ENCODE data around the gene RNF157. TPM values are rescaled to one million over a fixed set of nuclear protein-coding genes. Genes with fewer than 3 reads are reported as not detected.

RNF157 gene
- total and polyA plus RNA-seq, 12 donors = 2.3 to 6.1 (median 4.5) TPM

DNA sequence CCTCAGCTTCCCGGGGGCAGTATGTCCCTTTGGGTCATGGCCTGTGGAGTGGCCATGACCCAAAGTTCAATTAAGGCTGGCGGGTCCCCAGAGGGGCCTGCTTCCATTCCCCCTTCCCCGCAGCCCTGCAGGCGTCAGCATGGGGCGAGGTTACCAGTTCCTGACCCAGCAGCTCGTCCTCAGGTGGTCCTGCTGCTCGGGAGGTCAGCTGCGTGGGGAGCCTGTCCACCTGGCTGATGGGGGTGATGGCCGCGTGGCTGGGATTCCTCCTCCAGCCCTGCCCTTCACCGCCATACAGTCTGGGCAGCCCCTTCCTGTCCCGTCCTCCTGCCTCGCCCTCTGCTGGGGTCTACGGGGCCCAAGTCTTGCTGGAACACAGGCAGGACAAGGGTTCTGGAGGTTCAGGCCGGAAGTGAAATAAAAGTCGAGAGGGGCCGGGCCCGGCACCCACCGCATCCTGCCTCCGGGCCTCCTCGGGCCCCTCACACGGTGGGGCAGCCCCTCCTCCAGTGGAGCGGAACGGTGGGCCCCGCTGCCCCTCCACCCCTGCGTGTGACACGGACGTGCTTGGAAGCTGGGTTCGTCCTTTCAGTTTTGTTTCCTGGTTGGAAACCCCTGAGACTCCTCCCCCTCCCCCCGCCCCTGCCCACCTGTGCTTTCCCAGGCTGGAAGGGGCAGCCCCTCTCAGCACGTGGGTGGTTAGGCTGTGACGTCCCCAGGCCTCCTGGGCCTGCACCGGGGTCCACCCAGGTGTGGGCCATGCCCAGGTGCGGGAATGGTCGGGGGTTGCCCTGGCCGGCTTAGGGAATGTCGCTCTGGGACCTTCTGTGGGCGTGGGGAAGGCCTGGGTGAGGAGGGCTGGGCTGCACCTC, 31.6 kb upstream of the RNF157 start:
- TF ChIP-seq, protein P1, sequence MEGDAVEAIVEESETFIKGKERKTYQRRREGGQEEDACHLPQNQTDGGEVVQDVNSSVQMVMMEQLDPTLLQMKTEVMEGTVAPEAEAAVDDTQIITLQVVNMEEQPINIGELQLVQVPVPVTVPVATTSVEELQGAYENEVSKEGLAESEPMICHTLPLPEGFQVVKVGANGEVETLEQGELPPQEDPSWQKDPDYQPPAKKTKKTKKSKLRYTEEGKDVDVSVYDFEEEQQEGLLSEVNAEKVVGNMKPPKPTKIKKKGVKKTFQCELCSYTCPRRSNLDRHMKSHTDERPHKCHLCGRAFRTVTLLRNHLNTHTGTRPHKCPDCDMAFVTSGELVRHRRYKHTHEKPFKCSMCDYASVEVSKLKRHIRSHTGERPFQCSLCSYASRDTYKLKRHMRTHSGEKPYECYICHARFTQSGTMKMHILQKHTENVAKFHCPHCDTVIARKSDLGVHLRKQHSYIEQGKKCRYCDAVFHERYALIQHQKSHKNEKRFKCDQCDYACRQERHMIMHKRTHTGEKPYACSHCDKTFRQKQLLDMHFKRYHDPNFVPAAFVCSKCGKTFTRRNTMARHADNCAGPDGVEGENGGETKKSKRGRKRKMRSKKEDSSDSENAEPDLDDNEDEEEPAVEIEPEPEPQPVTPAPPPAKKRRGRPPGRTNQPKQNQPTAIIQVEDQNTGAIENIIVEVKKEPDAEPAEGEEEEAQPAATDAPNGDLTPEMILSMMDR (IDR thresholded peaks at IDR 0.05) = no peak
- TF ChIP-seq POLR2A (IDR thresholded peaks at IDR 0.05) = no peak
- 16 to 38% (median 21%) methylated on average over 6 to 38 of the region's 38 CpGs for WGBS, 4 donors
- H3K4me1 ChIP-seq (replicated peaks in 1 of 2) = peaks cover 9 to 44% of the 10 kb centered on the region in 2 donors
- no peaks in the 10 kb centered on the region for H3K27me3 ChIP-seq
- H3K4me3 ChIP-seq = peak overlapping the region in 1 of 4 donors; percentile 60
- H3K27ac ChIP-seq = peak overlapping the region in 2 of 5 donors; percentile 59 to 64
- DNase-seq = peak in 1 of 7 donors; percentile 13
- H3K36me3 ChIP-seq (replicated peaks in 1 of 2) = peaks cover 0 to 5% of the 10 kb centered on the region in 2 donors
- intact Hi-C loops (cut with DNase I) = no loop called here
- no peaks in the 10 kb centered on the region for H3K9me3 ChIP-seq (replicated peaks in 1 of 3)

DNA sequence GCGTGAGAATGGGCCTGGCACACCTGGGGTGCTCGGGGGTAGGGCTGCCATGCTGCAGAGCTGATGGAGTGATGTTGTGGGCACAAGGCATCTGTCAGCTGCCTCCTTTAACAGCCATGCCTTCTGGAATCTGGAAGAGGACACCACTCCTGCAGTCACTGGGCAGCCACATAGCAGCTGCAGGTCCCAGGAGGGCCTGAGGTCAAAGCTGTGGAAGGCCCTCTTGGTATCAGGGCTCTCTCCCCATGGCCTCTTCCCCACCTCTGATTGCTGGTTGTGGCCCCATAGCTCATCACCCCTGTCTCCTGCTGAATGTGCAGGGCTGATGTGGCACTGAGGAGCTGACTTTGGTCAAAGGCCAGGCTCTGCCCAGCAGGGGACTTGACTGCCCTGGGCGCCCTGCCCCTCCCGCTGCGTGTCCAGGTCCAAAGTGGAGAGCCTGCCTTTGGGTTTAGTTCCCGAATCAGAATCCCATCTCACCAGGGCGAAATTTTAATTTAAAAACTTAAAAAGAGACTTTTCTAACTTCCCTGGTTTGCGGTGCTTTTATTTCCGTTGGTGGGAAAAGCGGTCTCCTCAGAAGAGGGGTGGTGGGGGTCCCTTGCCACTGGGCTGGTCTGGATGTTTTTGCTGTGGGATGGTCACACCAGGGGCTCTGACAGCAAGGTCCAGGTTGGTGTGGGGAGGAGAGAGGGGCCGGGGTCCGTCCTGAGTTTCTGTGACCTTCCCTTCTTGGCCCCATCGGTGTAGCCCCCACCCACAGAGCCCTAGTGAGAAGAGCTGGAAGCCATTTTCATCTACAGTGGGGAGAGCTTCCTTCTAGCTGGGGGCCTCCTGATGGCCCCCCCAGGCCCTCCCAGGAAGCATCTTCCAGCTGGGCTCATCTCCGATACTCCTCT, 30.7 kb upstream of the RNF157 start:
- Histone ChIP-seq H3K4me3 (peak overlapping the region in 1 of 4 donors; percentile 60), H3K4me1 (replicated peaks in 1 of 2) (peaks cover 11 to 50% of the 10 kb centered on the region in 2 donors), H3K9me3 (replicated peaks in 1 of 3) (no peaks in the 10 kb centered on the region), H3K27me3 (no peaks in the 10 kb centered on the region), H3K27ac (peak overlapping the region in 1 of 5 donors; percentile 59), H3K36me3 (replicated peaks in 1 of 2) (peaks cover 0 to 5% of the 10 kb centered on the region in 2 donors)
- intact Hi-C loops (cut with DNase I) = no loop called here
- TF ChIP-seq, protein P1 (IDR thresholded peaks at IDR 0.05) = no peak
- TF ChIP-seq POLR2A (IDR thresholded peaks at IDR 0.05) = no peak
- no peak for DNase-seq
- WGBS, 4 donors = 83 to 90% (median 87%) methylated on average over 13 to 14 of the region's 14 CpGs

DNA sequence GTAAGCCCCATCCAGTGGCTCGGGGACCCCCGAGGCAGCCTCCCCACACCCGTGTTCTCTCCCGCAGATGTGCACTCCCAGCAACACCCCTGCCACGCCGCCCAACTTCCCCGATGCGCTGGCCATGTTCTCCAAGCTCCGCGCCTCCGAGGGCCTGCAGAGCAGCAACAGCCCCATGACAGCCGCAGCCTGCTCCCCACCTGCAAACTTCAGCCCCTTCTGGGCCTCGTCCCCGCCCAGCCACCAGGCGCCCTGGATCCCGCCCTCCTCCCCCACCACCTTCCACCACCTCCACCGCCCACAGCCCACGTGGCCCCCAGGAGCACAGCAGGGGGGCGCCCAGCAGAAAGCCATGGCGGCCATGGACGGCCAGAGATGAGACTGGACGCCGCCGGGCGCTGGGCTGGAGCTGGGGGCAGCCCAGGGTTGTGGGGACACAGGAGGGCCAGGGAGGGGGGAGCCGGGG, 29.9 kb upstream of the RNF157 start:
- H3K9me3 ChIP-seq (replicated peaks in 1 of 3) = no peaks in the 10 kb centered on the region
- no peak overlapping the region for H3K27ac ChIP-seq
- H3K4me1 ChIP-seq (replicated peaks in 1 of 2) = peaks cover 11 to 50% of the 10 kb centered on the region in 2 donors
- 90 to 92% (median 91%) methylated on average over 23 to 26 of the region's 26 CpGs for WGBS, 4 donors
- DNase-seq = no peak
- H3K27me3 ChIP-seq = no peaks in the 10 kb centered on the region
- intact Hi-C loops (cut with DNase I) = no loop called here
- TF ChIP-seq POLR2A (IDR thresholded peaks at IDR 0.05) = no peak
- TF ChIP-seq, protein P1 (IDR thresholded peaks at IDR 0.05) = no peak
- H3K36me3 ChIP-seq (replicated peaks in 1 of 2) = peaks cover 0 to 5% of the 10 kb centered on the region in 2 donors
- H3K4me3 ChIP-seq = no peak overlapping the region

Measured in adrenal gland (tissue), 12 donors.